H9 (cell line): ENCODE results near the gene INPP4A. TPM values are rescaled to one million over a fixed set of nuclear protein-coding genes. Genes with fewer than 3 reads are reported as not detected.

Source experiments
- DNase-seq: peaks from one replicate; pipeline ENCODE4 v3.0.0-alpha.2; 2017
- H2AFZ ChIP-seq: one replicate; pipeline ENCODE4 v1.6.1; 2013; ENCODE audit warnings: mild to moderate bottlenecking, low read length, control low read depth, moderate library complexity
- H2AK5ac ChIP-seq: 2 replicates; pipeline ENCODE4 v1.6.1; 2013; ENCODE audit warnings: low read length, control low read depth, mixed read lengths; ENCODE audit not compliant: insufficient read length
- H2BK120ac ChIP-seq: one replicate; pipeline ENCODE4 v1.6.1; 2013; ENCODE audit warnings: low read depth, mild to moderate bottlenecking, low read length, control low read depth, inconsistent platforms; ENCODE audit not compliant: poor library complexity, severe bottlenecking
- H2BK12ac ChIP-seq: 2 replicates; pipeline ENCODE4 v1.6.1; 2013; ENCODE audit warnings: low read length, control low read depth, mixed read lengths, low read depth; ENCODE audit not compliant: insufficient read length
- H2BK15ac ChIP-seq: 2 replicates; pipeline ENCODE4 v1.6.1; 2013; ENCODE audit warnings: low read depth, low read length, control low read depth
- H2BK20ac ChIP-seq: one replicate; pipeline ENCODE4 v1.6.1; 2013; ENCODE audit warnings: low read depth, mild to moderate bottlenecking, low read length, control low read depth, inconsistent platforms; ENCODE audit not compliant: poor library complexity, severe bottlenecking
- H2BK5ac ChIP-seq: 2 replicates; pipeline ENCODE4 v1.6.1; 2013; ENCODE audit warnings: low read length, control low read depth, mixed read lengths; ENCODE audit not compliant: insufficient read length
- H3K14ac ChIP-seq: 2 replicates; pipeline ENCODE4 v1.6.1; 2013; ENCODE audit warnings: low read length, control low read depth; ENCODE audit not compliant: insufficient read depth
- H3K18ac ChIP-seq: 2 replicates; pipeline ENCODE4 v1.6.1; 2013; ENCODE audit warnings: low read depth, mild to moderate bottlenecking, mixed read lengths, low read length, control low read depth; ENCODE audit not compliant: insufficient read length
- H3K23ac ChIP-seq: 2 replicates; pipeline ENCODE4 v1.6.1; 2013; ENCODE audit warnings: low read length, control low read depth, mixed read lengths, low read depth; ENCODE audit not compliant: insufficient read length
- H3K23me2 ChIP-seq: 2 replicates; pipeline ENCODE4 v1.6.1; 2013; ENCODE audit warnings: low read depth, mild to moderate bottlenecking, mixed read lengths, low read length, control low read depth; ENCODE audit not compliant: insufficient read length, poor library complexity, severe bottlenecking
- H3K27ac ChIP-seq: 2 replicates; pipeline ENCODE4 v1.5.1; 2013; ENCODE audit warnings: low read length, control low read depth, mixed read lengths, low read depth; ENCODE audit not compliant: insufficient read length
- H3K27me3 ChIP-seq: 2 replicates; pipeline ENCODE4 v1.6.1; 2013; ENCODE audit warnings: low read length, control low read depth, inconsistent platforms; ENCODE audit not compliant: insufficient read depth
- H3K4ac ChIP-seq: 2 replicates; pipeline ENCODE4 v1.6.1; 2013; ENCODE audit warnings: low read depth, mild to moderate bottlenecking, control low read depth, inconsistent platforms, low read length, moderate library complexity
- H3K4me1 ChIP-seq: 2 replicates; pipeline ENCODE4 v1.6.1; 2013; ENCODE audit warnings: low read length, control low read depth, inconsistent platforms; ENCODE audit not compliant: insufficient read depth
- H3K4me2 ChIP-seq: 2 replicates; pipeline ENCODE4 v1.6.1; 2013; ENCODE audit warnings: low read length, control low read depth, mixed read lengths; ENCODE audit not compliant: insufficient read length, insufficient read depth
- H3K56ac ChIP-seq: 2 replicates; pipeline ENCODE4 v1.6.1; 2013; ENCODE audit warnings: low read depth, mild to moderate bottlenecking, mixed read lengths, low read length, control low read depth; ENCODE audit not compliant: insufficient read length
- H3K79me1 ChIP-seq: 2 replicates; pipeline ENCODE4 v1.6.1; 2013; ENCODE audit warnings: low read depth, mild to moderate bottlenecking, moderate library complexity, low read length, control low read depth, inconsistent platforms; ENCODE audit not compliant: insufficient read depth, poor library complexity, severe bottlenecking
- H3K79me2 ChIP-seq: 2 replicates; pipeline ENCODE4 v1.6.1; 2013; ENCODE audit warnings: low read length, control low read depth, inconsistent platforms; ENCODE audit not compliant: insufficient read depth
- H3K9ac ChIP-seq: 2 replicates; pipeline ENCODE4 v1.6.1; 2013; ENCODE audit warnings: low read length, control low read depth, mixed read lengths; ENCODE audit not compliant: insufficient read length; ENCODE audit errors: extremely low read depth
- H3K9me3 ChIP-seq: one replicate; pipeline ENCODE4 v1.6.1; 2013; ENCODE audit warnings: low read depth, low read length, inconsistent platforms; ENCODE audit not compliant: control insufficient read depth
- H3T11ph ChIP-seq: one replicate; pipeline ENCODE4 v1.6.1; 2013; ENCODE audit warnings: mild to moderate bottlenecking, low read length, control low read depth, inconsistent platforms
- H4K20me1 ChIP-seq: one replicate; pipeline ENCODE4 v1.6.1; 2013; ENCODE audit not compliant: control insufficient read depth, insufficient read length, insufficient read depth
- H4K5ac ChIP-seq: 2 replicates; pipeline ENCODE4 v1.6.1; 2013; ENCODE audit warnings: low read depth, mild to moderate bottlenecking, mixed read lengths, low read length, control low read depth; ENCODE audit not compliant: insufficient read length
- H4K8ac ChIP-seq: replicated peaks from 2 replicates; pipeline ENCODE4 v1.6.1; 2013; ENCODE audit warnings: low read length, control low read depth, mixed read lengths, low read depth; ENCODE audit not compliant: insufficient read length
- H4K91ac ChIP-seq: 2 replicates; pipeline ENCODE4 v1.6.1; 2013; ENCODE audit warnings: low read depth, mild to moderate bottlenecking, moderate library complexity, mixed read lengths, low read length, control low read depth; ENCODE audit not compliant: insufficient read length
- H3K27ac Mint-ChIP-seq, 3 experiments: 2 replicates in 2 of 3; 3 replicates in 1 of 3; pipeline ENCODE4 v1.8.0; 2020 to 2021; ENCODE audit warnings: mixed read lengths in 3 of 3, mild to moderate bottlenecking in 1 of 3, moderate library complexity in 1 of 3
- H3K27me3 Mint-ChIP-seq: 2 replicates; pipeline ENCODE4 v1.8.0; 2021; ENCODE audit warnings: low read depth, mild to moderate bottlenecking, moderate library complexity, mixed read lengths
- H3K36me3 Mint-ChIP-seq, 3 experiments: 2 replicates in 2 of 3; 3 replicates in 1 of 3; pipeline ENCODE4 v1.8.0; 2020 to 2021; ENCODE audit warnings: low read depth in 3 of 3, mixed read lengths in 3 of 3; ENCODE audit not compliant: insufficient read depth in 1 of 3
- H3K4me1 Mint-ChIP-seq, 2 experiments: 2 replicates each; pipeline ENCODE4 v1.8.0; 2020; ENCODE audit warnings: mixed read lengths in 2 of 2
- H3K4me3 Mint-ChIP-seq, 2 experiments: 2 replicates in 1 of 2; 3 replicates in 1 of 2; pipeline ENCODE4 v1.8.0; 2020 to 2021; ENCODE audit warnings: mild to moderate bottlenecking in 2 of 2, mixed read lengths in 2 of 2, moderate library complexity in 1 of 2
- H3K9me3 Mint-ChIP-seq, 2 experiments: 2 replicates in 1 of 2; 3 replicates in 1 of 2; pipeline ENCODE4 v1.8.0; 2020; ENCODE audit warnings: mild to moderate bottlenecking in 2 of 2, mixed read lengths in 2 of 2, moderate library complexity in 1 of 2
- CTCF ChIP-seq: fragments of 200-600 bp; sonication (generic); conservative IDR thresholded peaks from 3 replicates; pipeline ENCODE4 v1.8.0; 2021; ENCODE audit warnings: antibody characterized with exemption, mild to moderate bottlenecking
- total RNA-seq: library from RNA; stranded (reverse); gene quantifications from 2 replicates; pipeline ENCODE4 v1.2.1, GENCODE V29; 2021

INPP4A gene
- total RNA-seq, 1 experiment from 2014 or later, result 55.2 TPM

GRCh38 chr2:98422449-98422848 is 22.2 kb upstream of the INPP4A start:
- no peak overlapping the region for H4K8ac ChIP-seq
- H3K4me1 Mint-ChIP-seq, result 0 out of 4 replicates have a peak, but pooled peaks cover 0 to 2% of the 10 kb centered on the region in 2 experiments
- H4K91ac ChIP-seq, result no peak overlapping the region
- no peak overlapping the region for H3K9ac ChIP-seq
- no peak overlapping the region for H3T11ph ChIP-seq
- H3K4me3 Mint-ChIP-seq, result no peak overlapping the region
- H2BK12ac ChIP-seq, result no peak overlapping the region
- no peaks in the 10 kb centered on the region for H3K23me2 ChIP-seq
- no peaks in the 10 kb centered on the region for H3K79me1 ChIP-seq
- H2BK15ac ChIP-seq, result no peak overlapping the region
- H3K56ac ChIP-seq, result no peak overlapping the region
- peaks cover 20 to 26% of the 10 kb centered on the region in 2 experiments for H3K9me3 Mint-ChIP-seq
- TF ChIP-seq CTCF, result no peak
- H3K23ac ChIP-seq, result no peak overlapping the region
- H3K79me2 ChIP-seq, result no peaks in the 10 kb centered on the region
- no peak overlapping the region for H3K18ac ChIP-seq
- no peak overlapping the region for H2BK120ac ChIP-seq
- H3K4me2 ChIP-seq, result no peak overlapping the region
- DNase-seq, result no peak
- H3K27me3 ChIP-seq, result no peaks in the 10 kb centered on the region
- no peak overlapping the region for H2BK5ac ChIP-seq
- no peak overlapping the region for H2AK5ac ChIP-seq
- no peak overlapping the region for H3K27ac ChIP-seq
- H3K9me3 ChIP-seq, result no peaks in the 10 kb centered on the region
- no peak overlapping the region for H4K5ac ChIP-seq
- H2BK20ac ChIP-seq, result no peak overlapping the region
- H3K14ac ChIP-seq, result no peak overlapping the region
- no peak overlapping the region for H2AFZ ChIP-seq
- H3K27ac Mint-ChIP-seq, result no peak overlapping the region
- peaks cover 7 to 23% (median 12%) of the 10 kb centered on the region in 3 experiments; a peak in 6 of 7 replicates for H3K36me3 Mint-ChIP-seq
- H4K20me1 ChIP-seq, result no peaks in the 10 kb centered on the region
- no peaks in the 10 kb centered on the region for H3K27me3 Mint-ChIP-seq
- H3K4ac ChIP-seq, result no peak overlapping the region
- no peaks in the 10 kb centered on the region for H3K4me1 ChIP-seq
